Gastroesophageal sphincter (tissue), 4 donors: ENCODE data around the gene CRPPA. TPM values are rescaled to one million over a fixed set of nuclear protein-coding genes. Genes with fewer than 3 reads are reported as not detected.
"Not testable (repeated sequence)": the region's sequence is repeated elsewhere in the genome, so short reads cannot be mapped to it uniquely, and the experiment has no call there.

Source experiments
- ATAC-seq: fragments of 150-250 bp; one replicate; pipeline ENCODE4 v1.9.1; 2016; ENCODE audit warnings: mild to moderate bottlenecking, moderate library complexity
- H3K27ac ChIP-seq, 4 donors: fragments of 200-600 bp; sonication (generic) in 3 of 4; 1 replicate in 3 of 4; 2 replicates in 1 of 4; pipeline ENCODE4 v1.5.1; 2016 to 2019
- H3K27me3 ChIP-seq: fragments of 200-600 bp; sonication (generic); one replicate; pipeline ENCODE4 v1.5.1; 2019
- H3K36me3 ChIP-seq, 2 donors: fragments of 200-600 bp; sonication (generic); one replicate each; pipeline ENCODE4 v1.5.1; 2019; ENCODE audit warnings: control low read depth in 1 of 2
- H3K4me1 ChIP-seq, 3 donors: fragments of 200-600 bp; sonication (generic); 1 replicate in 2 of 3; 2 replicates in 1 of 3; pipeline ENCODE4 v1.5.1; 2016 to 2019; ENCODE audit warnings: control low read depth in 2 of 3
- H3K4me3 ChIP-seq, 2 donors: fragments of 200-600 bp; sonication (generic); one replicate each; pipeline ENCODE4 v1.5.1; 2019; ENCODE audit warnings: mild to moderate bottlenecking in 1 of 2, moderate library complexity in 1 of 2
- H3K9me3 ChIP-seq, 3 donors: fragments of 200-600 bp; sonication (generic); one replicate each; pipeline ENCODE4 v1.5.1; 2017 to 2019; ENCODE audit warnings: control low read depth in 2 of 3
- CTCF ChIP-seq, 4 experiments: fragments of 200-600 bp in 2 of 4; fragments of 450-650 bp in 2 of 4; sonication (generic) in 1 of 4; IDR thresholded peaks; one replicate each; pipeline ENCODE4 v1.5.1; 2017 to 2019; ENCODE audit warnings: antibody characterized with exemption in 4 of 4, mild to moderate bottlenecking in 2 of 4, moderate library complexity in 2 of 4
- EP300 ChIP-seq: sonication (generic); formaldehyde crosslinking; IDR thresholded peaks from one replicate; pipeline ENCODE4 v1.6.1; 2017; ENCODE audit warnings: antibody characterized with exemption, mild to moderate bottlenecking
- POLR2A ChIP-seq, 2 donors: fragments of 450-650 bp; IDR thresholded peaks; one replicate each; pipeline ENCODE4 v1.6.1; 2017; ENCODE audit warnings: antibody characterized with exemption in 2 of 2, mild to moderate bottlenecking in 2 of 2, moderate library complexity in 1 of 2
- POLR2AphosphoS5 ChIP-seq: sonication (generic); formaldehyde crosslinking; IDR thresholded peaks from one replicate; pipeline ENCODE4 v1.6.1; 2017; ENCODE audit warnings: antibody characterized with exemption
- WGBS, 2 donors: methylation state at CpG; one replicate each; pipeline ENCODE4 v1.1.5; 2018; ENCODE audit warnings: low coverage in 1 of 2; 5-methylcytosine and 5-hydroxymethylcytosine counted together
- total RNA-seq, 4 donors: library from RNA; depleted of rRNA; stranded (reverse); fragments of >200 nt; gene quantifications; one replicate each; pipeline ENCODE4 v1.1.0, GENCODE V29; 2016

The CRPPA gene
- total RNA-seq, 4 donors from 2014 or later: 1.8 to 4.7 (median 3.7) TPM

GRCh38 chr7:16462431-16462889 is 41.1 kb upstream of the CRPPA start:
- H3K27me3 ChIP-seq: no peaks in the 10 kb centered on the region
- H3K4me1 ChIP-seq: peaks cover 0 to 7% (median 0%) of the 10 kb centered on the region in 3 donors
- TF ChIP-seq POLR2A (IDR thresholded peaks at IDR 0.05) (no peak), CTCF (IDR thresholded peaks at IDR 0.05) (no peak), POLR2AphosphoS5 (no peak), EP300 (no peak)
- no peak overlapping the region for H3K4me3 ChIP-seq
- ATAC-seq: no peak
- H3K27ac ChIP-seq: no peak overlapping the region
- no peaks in the 10 kb centered on the region for H3K9me3 ChIP-seq
- 96 to 100% methylated on average over 2 to 7 of the region's 7 CpGs for WGBS, 2 donors
- H3K36me3 ChIP-seq: no peaks in the 10 kb centered on the region

GRCh38 chr7:16460789-16461493 is 39.6 kb upstream of the CRPPA start:
- Histone ChIP-seq H3K9me3 (no peaks in the 10 kb centered on the region), H3K27ac (no peak overlapping the region), H3K27me3 (no peaks in the 10 kb centered on the region), H3K4me3 (no peak overlapping the region), H3K4me1 (peaks cover 0 to 1% (median 0%) of the 10 kb centered on the region in 3 donors), H3K36me3 (no peaks in the 10 kb centered on the region)
- TF ChIP-seq EP300: no peak
- no peak for TF ChIP-seq CTCF (IDR thresholded peaks at IDR 0.05)
- TF ChIP-seq POLR2A (IDR thresholded peaks at IDR 0.05): no peak
- no peak for TF ChIP-seq POLR2AphosphoS5
- ATAC-seq: no peak
- WGBS, 2 donors: 87 to 100% methylated on average over 1 to 2 of the region's 2 CpGs

GRCh38 chr7:16456303-16456702 is 35.0 kb upstream of the CRPPA start:
- not testable (repeated sequence) for H3K36me3 ChIP-seq, H3K4me3 ChIP-seq

GRCh38 chr7:16455591-16455990 is 34.3 kb upstream of the CRPPA start:
- Histone ChIP-seq H3K27ac (no peak overlapping the region), H3K4me3 (no peak overlapping the region), H3K36me3 (no peaks in the 10 kb centered on the region), H3K4me1 (no peaks in the 10 kb centered on the region), H3K9me3 (no peaks in the 10 kb centered on the region), H3K27me3 (no peaks in the 10 kb centered on the region)
- TF ChIP-seq POLR2AphosphoS5 (no peak), CTCF (IDR thresholded peaks at IDR 0.05) (no peak)
- WGBS, 2 donors: 52 to 57% methylated on average over 1 of the region's 1 CpG
- no peak for ATAC-seq

More at GRCh38 chr7:16456303-16456702, 35.0 kb upstream of the CRPPA start:
- not testable (repeated sequence) for ATAC-seq, H3K4me1 ChIP-seq, H3K27ac ChIP-seq, H3K27me3 ChIP-seq, H3K9me3 ChIP-seq
- 25 to 50% methylated on average over 1 of the region's 1 CpG for WGBS, 2 donors

- Histone ChIP-seq H3K4me1 (no peaks in the 10 kb centered on the region), H3K27ac (no peak overlapping the region), H3K4me3 (no peak overlapping the region), H3K36me3 (no peaks in the 10 kb centered on the region), H3K27me3 (no peaks in the 10 kb centered on the region), H3K9me3 (no peaks in the 10 kb centered on the region)
- WGBS, 2 donors: 88 to 96% methylated on average over 4 of the region's 6 CpGs
- TF ChIP-seq POLR2AphosphoS5 (no peak), CTCF (IDR thresholded peaks at IDR 0.05) (no peak)
- no peak for ATAC-seq
Observed at GRCh38 chr7:16450366-16450765, 29.0 kb upstream of the CRPPA start.
